GM10266 (cell line): ENCODE measurements around the gene TBX1.

ENCODE experiments used
- DNase-seq: peaks from one replicate; pipeline ENCODE4 v3.0.0; 2012; ENCODE audit errors: extremely low spot score
- CTCF ChIP-seq: IDR thresholded peaks from 2 replicates; pipeline ENCODE4 v1.5.1; 2012; ENCODE audit warnings: mild to moderate bottlenecking, low read depth; ENCODE audit not compliant: control insufficient read depth, insufficient read depth; ENCODE audit errors: missing control alignments

Gene TBX1

GRCh38 chr22:19720150-19720827 lies 40.3 kb upstream of the TBX1 start:
- no peak for DNase-seq

GRCh38 chr22:19720999-19721329 lies 39.6 kb upstream of the TBX1 start:
- no peak for TF ChIP-seq CTCF

More at GRCh38 chr22:19720150-19720827, 40.3 kb upstream of the TBX1 start:
- TF ChIP-seq CTCF, result no peak

DNA sequence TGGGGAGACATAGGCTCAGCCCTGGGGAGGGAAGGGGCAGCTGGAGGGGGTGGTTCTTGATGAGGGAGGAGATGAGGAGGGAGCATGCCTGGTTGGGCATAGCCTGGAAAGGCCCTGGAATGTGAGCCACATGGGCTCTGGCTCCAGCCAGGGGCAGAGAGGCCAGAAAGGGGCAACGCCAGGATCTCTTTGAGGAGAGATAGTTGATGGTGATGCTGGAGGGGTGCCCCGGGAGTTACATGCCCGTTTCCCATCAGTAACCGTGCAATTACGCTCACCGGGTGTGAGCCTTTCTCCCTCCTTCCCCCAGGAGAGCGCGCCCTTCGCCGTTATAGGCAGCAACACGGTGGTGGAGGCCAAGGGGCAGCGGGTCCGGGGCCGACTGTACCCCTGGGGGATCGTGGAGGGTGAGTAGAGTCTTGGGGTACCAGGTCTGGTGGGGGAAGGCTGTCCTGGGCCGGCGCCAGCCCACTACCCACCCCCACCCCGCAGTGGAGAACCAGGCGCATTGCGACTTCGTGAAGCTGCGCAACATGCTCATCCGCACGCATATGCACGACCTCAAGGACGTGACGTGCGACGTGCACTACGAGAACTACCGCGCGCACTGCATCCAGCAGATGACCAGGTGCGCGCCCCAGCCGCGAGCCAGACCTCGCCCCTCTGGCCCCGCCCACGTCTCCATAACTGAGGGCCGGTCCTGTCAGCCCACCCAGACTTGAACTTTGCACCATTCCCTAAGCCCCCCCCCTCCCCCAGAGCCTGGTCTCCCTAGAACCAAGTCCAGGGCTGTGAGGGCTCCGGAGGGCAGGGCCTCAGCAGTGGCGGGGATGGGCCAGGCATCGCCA lies 39.0 kb upstream of the TBX1 start:
- DNase-seq, result no peak
- TF ChIP-seq CTCF, result no peak

More at GRCh38 chr22:19720999-19721329, 39.6 kb upstream of the TBX1 start:
- DNase-seq, result no peak

DNA sequence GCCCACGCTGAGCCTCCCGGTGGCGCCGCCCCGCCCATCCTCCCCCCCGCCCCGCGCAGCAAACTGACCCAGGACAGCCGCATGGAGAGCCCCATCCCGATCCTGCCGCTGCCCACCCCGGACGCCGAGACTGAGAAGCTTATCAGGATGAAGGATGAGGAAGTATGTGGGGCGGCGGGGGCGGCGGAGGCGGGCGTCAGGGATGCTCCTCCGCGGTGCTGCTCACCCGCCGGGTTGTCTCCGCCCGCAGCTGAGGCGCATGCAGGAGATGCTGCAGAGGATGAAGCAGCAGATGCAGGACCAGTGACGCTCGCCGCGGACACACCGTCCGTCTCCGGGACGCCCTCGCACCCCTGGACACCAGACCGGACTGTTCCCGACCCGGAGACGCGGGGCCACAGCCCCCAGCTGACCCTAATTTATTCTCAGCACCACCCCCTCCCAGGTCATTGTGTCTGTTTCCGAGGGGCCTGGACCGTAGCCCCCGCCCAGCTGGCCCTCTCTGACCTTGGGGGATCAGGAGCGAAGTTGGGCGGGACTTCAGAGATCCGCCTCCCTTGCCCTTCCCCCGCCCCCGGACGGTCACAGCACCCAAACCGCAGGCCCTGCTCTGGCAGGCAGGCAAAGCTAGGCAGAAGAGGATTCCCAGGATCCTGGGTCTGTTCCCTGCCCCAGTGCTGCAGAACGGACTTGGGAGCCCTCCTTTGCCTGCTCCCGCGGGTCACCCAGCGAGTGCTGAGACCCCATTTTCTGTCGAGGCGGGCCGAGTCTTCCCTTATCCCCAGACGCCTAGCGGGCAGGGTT lies 38.2 kb upstream of the TBX1 start:
- no peak for DNase-seq
- no peak for TF ChIP-seq CTCF

- TF ChIP-seq CTCF, result no peak
- no peak for DNase-seq
Observed at GRCh38 chr22:19722982-19723231, 37.7 kb upstream of the TBX1 start.

DNA sequence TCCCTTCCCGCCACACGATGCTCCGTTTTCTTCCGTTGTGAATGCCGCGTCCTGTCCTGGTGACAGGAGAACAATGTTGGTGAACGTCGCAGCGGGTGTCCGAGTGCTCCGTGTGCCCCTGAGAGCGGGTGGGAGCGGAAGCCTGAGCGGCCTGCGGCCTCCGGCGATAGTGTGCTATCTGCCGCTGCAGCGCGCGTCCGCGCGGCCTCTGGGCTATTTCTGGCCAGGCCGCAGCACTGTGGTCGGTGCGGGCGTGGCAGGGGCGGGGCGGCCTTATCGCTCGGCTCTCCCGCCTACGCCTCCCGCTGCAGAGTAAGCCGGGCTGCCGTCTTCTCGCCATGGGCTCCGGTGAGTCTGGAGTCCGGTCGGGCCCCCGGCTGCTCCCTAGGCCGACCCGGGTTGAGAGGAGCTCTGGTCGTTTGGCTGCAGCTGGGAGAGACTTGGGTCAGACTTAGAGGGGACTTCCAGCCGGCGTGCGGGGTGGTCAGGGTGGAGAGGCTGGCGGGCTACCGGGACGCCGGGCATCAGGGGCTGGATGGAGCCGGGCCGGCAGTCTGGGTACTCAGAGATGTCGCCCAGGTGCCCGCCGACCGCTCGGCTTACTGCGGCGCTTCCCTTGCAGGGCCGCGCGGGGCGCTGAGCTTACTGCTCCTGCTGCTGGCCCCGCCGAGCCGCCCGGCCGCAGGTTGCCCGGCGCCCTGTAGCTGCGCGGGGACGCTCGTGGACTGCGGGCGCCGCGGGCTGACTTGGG lies 37.2 kb upstream of the TBX1 start, which contains the start of gene GP1BB:
Gene GP1BB, plus strand, starts transcription at position 308 of the 751 bp plus-strand sequence. Its CDS starts 31 bp downstream, at position 339.
- DNase-seq, result peak; percentile 73

More for the DNA sequence above, 37.2 kb upstream of the TBX1 start, which contains the start of gene GP1BB:
- TF ChIP-seq CTCF, result peak; percentile 25
